Keratinocyte (primary cell): ENCODE results near the gene LRRC15. TPM values are rescaled to one million over a fixed set of nuclear protein-coding genes. Genes with fewer than 3 reads are reported as not detected.

Experiments used
- DNase-seq: peaks from one replicate; pipeline ENCODE4 v3.0.0-alpha.2; 2011; ENCODE audit warnings: low read depth, missing footprints, low spot score
- FAIRE-seq: peaks from 2 replicates; lab custom pipeline; 2011; peaks lifted over from hg19 to GRCh38; lab: Jason Lieb, UNC
- H2AFZ ChIP-seq: 2 replicates; pipeline ENCODE4 v1.6.0; 2012; ENCODE audit warnings: low read length, control low read depth, inconsistent platforms; ENCODE audit not compliant: control insufficient read depth
- H3K27ac ChIP-seq: 2 replicates; pipeline ENCODE4 v1.5.1; 2011; ENCODE audit warnings: low read length; ENCODE audit not compliant: control insufficient read depth, insufficient read depth
- H3K27me3 ChIP-seq: 3 replicates; pipeline ENCODE4 v1.6.0; 2011; ENCODE audit warnings: low read length; ENCODE audit not compliant: control insufficient read depth, insufficient read depth; ENCODE audit errors: extremely low read depth
- H3K36me3 ChIP-seq, 2 experiments: 2 replicates in 1 of 2; 3 replicates in 1 of 2; pipeline ENCODE4 v1.5.1; 2011; ENCODE audit warnings: low read length in 2 of 2, mild to moderate bottlenecking in 1 of 2; ENCODE audit not compliant: control insufficient read depth in 2 of 2, insufficient read depth in 2 of 2; ENCODE audit errors: extremely low read depth in 1 of 2
- H3K4me1 ChIP-seq: 3 replicates; pipeline ENCODE4 v1.5.1; 2011; ENCODE audit warnings: low read length; ENCODE audit not compliant: control insufficient read depth, insufficient read depth; ENCODE audit errors: extremely low read depth
- H3K4me2 ChIP-seq: 3 replicates; pipeline ENCODE4 v1.6.0; 2011; ENCODE audit warnings: low read depth, low read length; ENCODE audit not compliant: control insufficient read depth, insufficient read depth; ENCODE audit errors: extremely low read depth
- H3K4me3 ChIP-seq, 3 experiments: fragments of 200-600 bp in 1 of 3; sonication (generic) in 1 of 3; 2 replicates in 2 of 3; 3 replicates in 1 of 3; pipeline ENCODE4 v1.5.1; 2011 to 2016; ENCODE audit warnings: low read length in 3 of 3, mild to moderate bottlenecking in 3 of 3, control low read depth in 2 of 3, inconsistent platforms in 1 of 3, low read depth in 1 of 3, mixed read lengths in 1 of 3, mixed run types in 1 of 3, moderate library complexity in 1 of 3; ENCODE audit not compliant: control insufficient read depth in 2 of 3, insufficient read depth in 2 of 3; ENCODE audit errors: extremely low read depth in 1 of 3
- H3K79me2 ChIP-seq: 2 replicates; pipeline ENCODE4 v1.6.0; 2012; ENCODE audit warnings: low read length; ENCODE audit not compliant: control insufficient read depth, insufficient read depth
- H3K9ac ChIP-seq: 3 replicates; pipeline ENCODE4 v1.6.0; 2011; ENCODE audit warnings: low read length; ENCODE audit not compliant: control insufficient read depth, insufficient read depth; ENCODE audit errors: extremely low read depth
- H3K9me1 ChIP-seq: 3 replicates; pipeline ENCODE4 v1.6.0; 2011; ENCODE audit warnings: low read length; ENCODE audit not compliant: control insufficient read depth, insufficient read depth; ENCODE audit errors: extremely low read depth
- H3K9me3 ChIP-seq: 2 replicates; pipeline ENCODE4 v1.5.1; 2012; ENCODE audit warnings: low read depth, low read length; ENCODE audit not compliant: control insufficient read depth
- H4K20me1 ChIP-seq: 3 replicates; pipeline ENCODE4 v1.6.0; 2011; ENCODE audit warnings: low read length; ENCODE audit not compliant: control insufficient read depth, insufficient read depth; ENCODE audit errors: extremely low read depth
- CTCF ChIP-seq, 3 experiments: IDR thresholded peaks in 1 of 3; conservative IDR thresholded peaks in 1 of 3; optimal IDR thresholded peaks in 1 of 3; 2 replicates in 2 of 3; 3 replicates in 1 of 3; pipeline versions ENCODE3 to v1.5.1; 2011; ENCODE audit warnings: low read length in 3 of 3, mild to moderate bottlenecking in 3 of 3, moderate library complexity in 2 of 3, control low read depth in 1 of 3, inconsistent platforms in 1 of 3; ENCODE audit not compliant: insufficient read depth in 2 of 3; ENCODE audit errors: extremely low read depth in 1 of 3
- EZH2 ChIP-seq: IDR thresholded peaks from one replicate; pipeline ENCODE4 v1.6.1; 2012; ENCODE audit warnings: inconsistent platforms, mild to moderate bottlenecking, low read length, moderate library complexity
- dilution Hi-C: fragments of 300-500 bp; cut with MboI; formaldehyde crosslinking; loops from one replicate; pipeline ENCODE4 v1.7.0; 2020; ENCODE audit warnings: low sequenced_read_pairs; ENCODE audit not compliant: extremely low pct_ligation_motif_present
- polyA plus RNA-seq, 5 experiments: library from polyadenylated mRNA; depleted of rRNA in 3 of 5; stranded (reverse) in 3 of 5; stranded (forward) in 1 of 5; unstranded in 1 of 5; fragments of >200 nt; gene quantifications; 1 replicate in 1 of 5; 2 replicates in 3 of 5; 3 replicates in 1 of 5; pipeline versions ENCODE4 v1.2.1 to v1.2.3, GENCODE V29; 2011 to 2012; ENCODE audit warnings: missing spikeins in 2 of 5, low read depth in 1 of 5, low replicate concordance in 1 of 5

LRRC15 gene
- polyA plus RNA-seq, 1 donor (not counting 4 experiments of a cell fraction or from before 2014, with no cell fraction given), result not detected

- no peak overlapping the region for H3K4me3 ChIP-seq
- no peak overlapping the region for H3K9ac ChIP-seq
- FAIRE-seq (no peak), DNase-seq (no peak)
- H3K27me3 ChIP-seq, result peaks cover 19% of the 10 kb centered on the region
- H3K9me3 ChIP-seq, result no peaks in the 10 kb centered on the region
- no peak overlapping the region for H3K4me2 ChIP-seq
- no peak overlapping the region for H3K27ac ChIP-seq
- TF ChIP-seq EZH2 (no peak), CTCF (optimal IDR thresholded peaks at IDR 0.05 in 1 of 3, IDR thresholded peaks at IDR 0.05 in 1 of 3, conservative IDR thresholded peaks at IDR 0.05 in 1 of 3; ENCODE audit: extremely low read depth in 1 of 3, insufficient read depth in 2 of 3, low read length in 3 of 3) (no peak)
- no peaks in the 10 kb centered on the region for H4K20me1 ChIP-seq
- no peaks in the 10 kb centered on the region for H3K9me1 ChIP-seq
- no peaks in the 10 kb centered on the region for H3K79me2 ChIP-seq
- H2AFZ ChIP-seq, result no peak overlapping the region
- dilution Hi-C loops, result no loop called here
- no peaks in the 10 kb centered on the region for H3K36me3 ChIP-seq
- no peaks in the 10 kb centered on the region for H3K4me1 ChIP-seq
Observed at GRCh38 chr3:194355379-194355778, 14.2 kb downstream of the LRRC15 start.

DNA sequence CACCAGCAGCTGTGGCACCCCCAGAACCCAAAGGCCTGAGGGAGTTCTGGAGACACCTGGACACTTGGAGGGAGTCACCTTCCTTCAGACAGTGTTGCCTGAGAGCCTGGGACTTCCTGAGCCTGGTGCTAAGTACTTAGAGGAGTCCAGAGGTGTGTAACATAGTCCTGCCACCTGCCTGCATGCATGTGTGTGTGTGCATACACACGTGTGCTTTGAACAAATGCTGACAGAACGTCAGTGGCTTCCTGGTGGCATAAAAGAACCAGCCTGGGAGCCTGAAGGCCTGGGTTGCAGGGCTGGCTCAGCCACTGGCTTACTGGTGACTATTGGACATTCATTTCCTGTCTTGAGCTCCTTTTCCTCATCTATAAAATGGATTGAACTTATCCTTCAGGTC is 15.2 kb downstream of the LRRC15 start:
- H3K4me2 ChIP-seq, result no peak overlapping the region
- dilution Hi-C loops, result no loop called here
- H3K36me3 ChIP-seq, result no peaks in the 10 kb centered on the region

More for the DNA sequence above, 15.2 kb downstream of the LRRC15 start:
- TF ChIP-seq EZH2, result no peak
- no peak for TF ChIP-seq CTCF (optimal IDR thresholded peaks at IDR 0.05 in 1 of 3, IDR thresholded peaks at IDR 0.05 in 1 of 3, conservative IDR thresholded peaks at IDR 0.05 in 1 of 3; ENCODE audit: extremely low read depth in 1 of 3, insufficient read depth in 2 of 3, low read length in 3 of 3)
- Histone ChIP-seq H3K27ac (no peak overlapping the region), H3K4me1 (no peaks in the 10 kb centered on the region), H3K9me3 (no peaks in the 10 kb centered on the region), H3K9me1 (no peaks in the 10 kb centered on the region), H2AFZ (no peak overlapping the region), H4K20me1 (no peaks in the 10 kb centered on the region), H3K4me3 (no peak overlapping the region), H3K79me2 (no peaks in the 10 kb centered on the region), H3K9ac (no peak overlapping the region), H3K27me3 (peaks cover 16% of the 10 kb centered on the region)
- no peak for DNase-seq
- FAIRE-seq, result no peak
